Measurements from ENCODE around the gene DBX2.

The DBX2 gene

DNA sequence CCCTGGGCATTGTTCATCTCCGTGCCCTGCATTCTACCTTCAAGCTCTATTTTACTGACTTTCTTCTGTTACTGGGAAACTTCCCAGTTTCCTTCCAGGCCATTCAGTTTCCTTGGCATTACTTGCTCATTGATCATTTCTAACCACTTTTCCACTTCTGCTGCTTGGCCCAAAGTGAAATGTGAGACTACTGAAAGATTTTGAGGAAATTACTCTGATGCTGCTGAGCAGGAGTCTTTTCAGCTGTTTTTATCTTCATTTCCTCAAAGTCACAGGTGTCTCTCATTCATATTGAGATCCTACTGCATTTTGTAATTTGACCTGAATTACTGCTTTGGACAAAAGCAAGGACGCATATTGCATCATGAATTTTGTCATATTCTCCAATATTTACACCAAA lies 26.4 kb upstream of the DBX2 start:
- no peak for DNase-seq (ENCODE audit: low read depth)
- no peak overlapping the region for H3K4me3 ChIP-seq (ENCODE audit: low read depth, low read length)
- TF ChIP-seq, protein P1, sequence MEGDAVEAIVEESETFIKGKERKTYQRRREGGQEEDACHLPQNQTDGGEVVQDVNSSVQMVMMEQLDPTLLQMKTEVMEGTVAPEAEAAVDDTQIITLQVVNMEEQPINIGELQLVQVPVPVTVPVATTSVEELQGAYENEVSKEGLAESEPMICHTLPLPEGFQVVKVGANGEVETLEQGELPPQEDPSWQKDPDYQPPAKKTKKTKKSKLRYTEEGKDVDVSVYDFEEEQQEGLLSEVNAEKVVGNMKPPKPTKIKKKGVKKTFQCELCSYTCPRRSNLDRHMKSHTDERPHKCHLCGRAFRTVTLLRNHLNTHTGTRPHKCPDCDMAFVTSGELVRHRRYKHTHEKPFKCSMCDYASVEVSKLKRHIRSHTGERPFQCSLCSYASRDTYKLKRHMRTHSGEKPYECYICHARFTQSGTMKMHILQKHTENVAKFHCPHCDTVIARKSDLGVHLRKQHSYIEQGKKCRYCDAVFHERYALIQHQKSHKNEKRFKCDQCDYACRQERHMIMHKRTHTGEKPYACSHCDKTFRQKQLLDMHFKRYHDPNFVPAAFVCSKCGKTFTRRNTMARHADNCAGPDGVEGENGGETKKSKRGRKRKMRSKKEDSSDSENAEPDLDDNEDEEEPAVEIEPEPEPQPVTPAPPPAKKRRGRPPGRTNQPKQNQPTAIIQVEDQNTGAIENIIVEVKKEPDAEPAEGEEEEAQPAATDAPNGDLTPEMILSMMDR (IDR thresholded peaks at IDR 0.05; ENCODE audit: low read depth, low read length, missing control alignments): no peak
- in situ Hi-C loops (cut with HindIII; ENCODE audit: low sequenced_read_pairs): no loop called here

DNA sequence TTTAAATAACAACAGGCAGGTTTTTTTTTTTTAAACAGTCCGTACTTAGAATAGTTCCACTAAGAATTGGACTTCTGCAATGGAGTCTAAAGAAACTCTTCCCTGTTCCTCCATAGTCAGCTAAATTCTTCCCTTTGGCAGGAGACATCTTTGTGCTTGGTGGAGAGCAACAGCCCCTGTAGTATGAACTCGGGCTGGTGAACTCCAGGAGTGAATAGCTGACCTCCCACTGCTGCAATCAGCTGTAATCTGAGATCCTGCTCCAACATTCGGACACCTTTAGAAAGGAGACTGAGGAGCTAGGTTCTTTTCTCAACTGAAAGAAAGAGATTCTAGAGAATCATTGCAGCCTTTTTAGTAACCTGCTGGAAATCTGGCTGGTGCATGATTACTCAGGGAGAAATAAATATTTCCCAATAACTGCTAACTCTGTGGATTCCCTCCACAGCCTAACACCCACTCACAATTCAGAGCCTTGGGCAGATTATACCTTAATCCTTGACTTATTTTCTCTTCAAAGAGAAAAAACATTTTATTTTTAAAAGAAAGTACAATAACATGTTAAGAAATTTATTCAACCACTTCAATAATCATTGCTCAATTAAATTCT lies 25.6 kb upstream of the DBX2 start:
- in situ Hi-C loops (cut with HindIII; ENCODE audit: low sequenced_read_pairs): no loop called here
- no peak for DNase-seq (ENCODE audit: low read depth)
- TF ChIP-seq, protein P1 (IDR thresholded peaks at IDR 0.05; ENCODE audit: low read depth, low read length, missing control alignments): no peak
- H3K4me3 ChIP-seq (ENCODE audit: low read depth, low read length): no peak overlapping the region

DNA sequence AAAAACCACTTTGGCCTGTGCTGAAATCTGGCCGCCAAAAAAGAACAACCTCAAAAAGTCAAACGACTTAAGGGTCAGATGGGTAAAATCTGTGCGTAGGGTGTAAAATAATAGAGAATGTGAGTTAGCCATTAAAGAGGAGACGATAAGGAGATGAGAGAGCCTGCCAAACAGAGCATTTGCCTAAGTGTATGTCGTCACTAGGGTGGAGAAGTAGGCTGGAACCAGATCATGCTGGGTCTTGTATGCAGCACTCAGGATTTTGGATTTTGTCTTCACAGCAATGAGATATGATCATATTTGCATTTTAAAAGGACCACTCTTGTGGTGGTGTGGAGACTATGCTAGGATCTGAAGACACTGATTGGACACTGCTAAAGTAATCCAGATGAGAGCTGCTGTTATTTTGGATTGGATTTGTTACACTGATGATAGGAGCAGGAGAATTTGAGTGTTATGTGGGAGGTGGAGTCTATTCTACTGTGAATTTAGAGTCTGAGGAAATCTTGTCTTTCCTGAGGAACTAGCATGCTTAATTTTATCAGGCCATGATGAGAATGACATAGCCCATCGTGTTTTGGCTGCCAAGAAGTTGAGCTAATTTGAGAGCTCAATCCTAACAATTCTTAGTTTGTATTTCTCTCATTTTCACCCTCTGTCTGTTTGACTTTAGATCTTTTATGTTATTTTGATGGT lies 24.8 kb upstream of the DBX2 start:
- DNase-seq (ENCODE audit: low read depth): no peak
- no peak overlapping the region for H3K4me3 ChIP-seq (ENCODE audit: low read depth, low read length)
- TF ChIP-seq, protein P1 (IDR thresholded peaks at IDR 0.05; ENCODE audit: low read depth, low read length, missing control alignments): no peak
- in situ Hi-C loops (cut with HindIII; ENCODE audit: low sequenced_read_pairs): no loop called here

DNA sequence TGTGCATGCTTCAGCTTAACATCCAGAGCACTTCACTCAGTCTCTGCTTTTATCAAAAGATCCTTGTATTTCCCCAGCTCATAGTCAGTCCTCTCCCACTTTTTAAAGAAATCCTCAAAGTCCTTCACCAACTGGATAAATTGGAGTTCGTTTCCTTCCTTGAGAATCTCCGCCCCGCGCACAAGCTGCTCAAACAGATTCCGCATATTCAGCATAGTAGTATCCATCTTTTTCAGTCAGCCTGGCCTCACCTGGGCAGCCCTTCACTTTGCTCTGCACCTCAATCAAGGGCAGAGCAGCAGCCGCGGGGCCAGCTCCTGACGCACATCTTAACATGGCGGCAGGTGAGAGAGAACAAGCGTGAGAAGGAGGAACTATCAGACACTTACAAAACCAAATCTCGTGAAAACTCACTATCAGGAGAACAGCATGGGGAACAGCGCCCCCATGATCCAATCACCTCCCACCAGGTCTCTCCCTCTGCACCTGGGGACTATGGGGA lies 14.3 kb upstream of the DBX2 start:
- no peak for DNase-seq (ENCODE audit: low read depth)
- TF ChIP-seq, protein P1 (IDR thresholded peaks at IDR 0.05; ENCODE audit: low read depth, low read length, missing control alignments): no peak
- in situ Hi-C loops (cut with HindIII; ENCODE audit: low sequenced_read_pairs): no loop called here
- no peak overlapping the region for H3K4me3 ChIP-seq (ENCODE audit: low read depth, low read length)

DNA sequence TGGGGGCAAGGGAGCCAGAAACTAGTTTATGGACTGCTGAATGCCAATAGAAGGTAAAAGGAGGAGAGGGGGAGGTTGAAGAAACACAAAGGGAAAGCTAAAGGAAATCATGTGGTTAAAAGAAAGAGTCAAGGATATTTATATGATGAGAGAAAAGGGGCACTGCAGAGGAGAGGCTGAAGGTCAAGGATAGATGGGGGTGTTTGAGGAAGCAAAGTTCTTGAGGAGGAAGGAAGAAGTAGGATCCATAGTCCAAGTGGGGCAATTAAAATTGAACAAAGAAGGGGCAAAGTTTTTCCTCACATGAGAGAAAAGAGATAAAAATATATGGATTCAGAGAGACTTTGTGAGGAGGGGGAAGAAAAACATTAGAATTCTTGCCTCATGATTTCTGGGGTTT lies 10.1 kb upstream of the DBX2 start:
- in situ Hi-C loops (cut with HindIII; ENCODE audit: low sequenced_read_pairs): no loop called here
- no peak overlapping the region for H3K4me3 ChIP-seq (ENCODE audit: low read depth, low read length)
- no peak for DNase-seq (ENCODE audit: low read depth)
- TF ChIP-seq, protein P1 (IDR thresholded peaks at IDR 0.05; ENCODE audit: low read depth, low read length, missing control alignments): no peak

DNA sequence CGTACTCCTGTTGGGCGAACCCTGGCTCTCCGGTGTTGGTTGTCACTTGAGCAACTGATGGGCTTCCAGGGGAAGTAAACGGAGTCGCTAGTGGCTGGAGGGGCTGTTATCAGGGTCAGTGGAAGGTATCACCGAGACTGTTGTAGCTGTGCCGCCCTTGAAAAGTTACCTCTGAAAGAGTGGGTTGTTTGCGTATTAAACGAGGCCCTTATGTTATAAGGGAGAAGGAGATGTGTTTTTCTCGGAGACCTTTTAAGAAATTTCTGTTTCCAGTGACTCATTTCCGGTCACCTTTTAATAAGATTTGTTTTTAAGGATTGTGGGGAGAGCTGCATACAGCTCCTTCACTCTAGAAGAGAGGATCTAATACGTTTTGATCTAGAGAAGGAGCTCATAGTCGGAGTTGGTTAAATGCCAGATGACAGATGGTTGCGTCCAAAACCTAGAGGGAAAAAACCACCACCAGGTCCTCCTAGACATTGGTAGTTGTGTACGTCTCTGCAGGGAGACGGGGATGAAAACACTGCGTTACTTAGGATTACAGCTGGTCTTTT lies 750 bp upstream of the DBX2 start:
- H3K4me3 ChIP-seq (ENCODE audit: low read depth, low read length): peak overlapping the region; percentile 45
- TF ChIP-seq, protein P1 (IDR thresholded peaks at IDR 0.05; ENCODE audit: low read depth, low read length, missing control alignments): no peak
- in situ Hi-C loops (cut with HindIII; ENCODE audit: low sequenced_read_pairs): no loop called here
- peak; percentile 2 for DNase-seq (ENCODE audit: low read depth)
